Breast epithelium (tissue), 4 donors: ENCODE results near the gene BIK. TPM values are rescaled to one million over a fixed set of nuclear protein-coding genes. Genes with fewer than 3 reads are reported as not detected.

ENCODE experiments used
- DNase-seq, 2 donors: peaks; one replicate each; pipeline ENCODE4 v3.0.0-alpha.2; 2019; ENCODE audit warnings: low spot score in 2 of 2
- H3K27ac ChIP-seq, 2 donors: fragments of 200-600 bp; sonication (generic) in 1 of 2; one replicate each; pipeline ENCODE4 v1.5.1; 2016 to 2019; ENCODE audit warnings: mild to moderate bottlenecking in 1 of 2
- H3K27me3 ChIP-seq, 2 donors: fragments of 200-600 bp; sonication (generic) in 1 of 2; one replicate each; pipeline versions ENCODE4 v1.5.1 to v1.6.0; 2017 to 2019; ENCODE audit warnings: control low read depth in 1 of 2, mild to moderate bottlenecking in 1 of 2
- H3K36me3 ChIP-seq: fragments of 200-600 bp; one replicate; pipeline ENCODE4 v1.5.1; 2019
- H3K4me1 ChIP-seq, 2 donors: fragments of 200-600 bp; sonication (generic); one replicate each; pipeline ENCODE4 v1.5.1; 2016 to 2019; ENCODE audit warnings: control low read depth in 1 of 2
- H3K4me3 ChIP-seq, 3 donors: fragments of 200-600 bp; sonication (generic); 1 replicate in 2 of 3; 2 replicates in 1 of 3; pipeline ENCODE4 v1.5.1; 2016 to 2019; ENCODE audit warnings: mild to moderate bottlenecking in 3 of 3, moderate library complexity in 2 of 3
- H3K9me3 ChIP-seq, 2 donors: fragments of 200-600 bp; sonication (generic) in 1 of 2; one replicate each; pipeline ENCODE4 v1.5.1; 2016 to 2019; ENCODE audit warnings: control low read depth in 1 of 2
- CTCF ChIP-seq, 3 donors: fragments of 450-650 bp; IDR thresholded peaks; one replicate each; pipeline ENCODE4 v1.5.1; 2016 to 2017; ENCODE audit warnings: antibody characterized with exemption in 3 of 3, mild to moderate bottlenecking in 3 of 3, moderate library complexity in 3 of 3
- POLR2A ChIP-seq: fragments of 450-650 bp; IDR thresholded peaks from one replicate; pipeline ENCODE4 v1.6.1; 2016; ENCODE audit warnings: antibody characterized with exemption, mild to moderate bottlenecking, moderate library complexity
- POLR2AphosphoS5 ChIP-seq, 3 donors: sonication (generic); formaldehyde crosslinking; IDR thresholded peaks; one replicate each; pipeline ENCODE4 v1.6.1; 2017; ENCODE audit warnings: antibody characterized with exemption in 3 of 3
- intact Hi-C: fragments of 100-400 bp; cut with DNase I; formaldehyde crosslinking; loops from one replicate; pipeline ENCODE4 v1.15.1; 2023; ENCODE audit warnings: low total_unique reads
- total RNA-seq, 3 donors: library from RNA; depleted of rRNA; stranded (reverse); fragments of >200 nt; gene quantifications; one replicate each; pipeline ENCODE4 v1.1.0, GENCODE V29; 2016

Gene BIK
- total RNA-seq, 3 donors from 2014 or later: 22.6 to 25.0 TPM; not detected in 1

GRCh38 chr22:43088627-43088983, 21.9 kb upstream of the BIK start:
- Histone ChIP-seq H3K4me1 (no peaks in the 10 kb centered on the region), H3K4me3 (peak overlapping the region; percentile 58 to 82 (median 77)), H3K36me3 (no peaks in the 10 kb centered on the region), H3K9me3 (no peaks in the 10 kb centered on the region), H3K27me3 (no peaks in the 10 kb centered on the region), H3K27ac (peak overlapping the region in 1 of 2 donors; percentile 48)
- DNase-seq: no peak
- TF ChIP-seq POLR2A: no peak
- TF ChIP-seq POLR2AphosphoS5 (IDR thresholded peaks at IDR 0.05): no peak
- TF ChIP-seq CTCF (IDR thresholded peaks at IDR 0.05): no peak
- intact Hi-C loops: no loop called here

- TF ChIP-seq CTCF (IDR thresholded peaks at IDR 0.05): no peak
- TF ChIP-seq POLR2AphosphoS5 (IDR thresholded peaks at IDR 0.05): no peak
- TF ChIP-seq POLR2A: no peak
- H3K4me1 ChIP-seq: no peaks in the 10 kb centered on the region
- no peaks in the 10 kb centered on the region for H3K9me3 ChIP-seq
- H3K36me3 ChIP-seq: no peaks in the 10 kb centered on the region
- H3K27ac ChIP-seq: peak within 1 kb of the TSS; percentile 48 to 68
- no peaks in the 10 kb centered on the region for H3K27me3 ChIP-seq
- peak within 1 kb of the TSS; percentile 58 to 82 (median 77) for H3K4me3 ChIP-seq
- intact Hi-C loops: no loop called here
- peak; percentile 69 to 77 for DNase-seq
Measured at GRCh38 chr22:43088984-43089717, 21.4 kb upstream of the BIK start, which contains the start of gene TTLL1. Gene TTLL1, minus strand, starts transcription at chr22:43089391. Its CDS starts 13,805 bp downstream, at chr22:43075586.

- no peak for TF ChIP-seq POLR2A
- no peak for TF ChIP-seq POLR2AphosphoS5 (IDR thresholded peaks at IDR 0.05)
- TF ChIP-seq CTCF (IDR thresholded peaks at IDR 0.05): peak in 2 of 3 donors; percentile 25 to 27
- H3K27me3 ChIP-seq: no peaks in the 10 kb centered on the region
- H3K4me3 ChIP-seq: no peak overlapping the region
- DNase-seq: peak in 1 of 2 donors; percentile 41
- no peaks in the 10 kb centered on the region for H3K36me3 ChIP-seq
- H3K4me1 ChIP-seq: no peaks in the 10 kb centered on the region
- no peaks in the 10 kb centered on the region for H3K9me3 ChIP-seq
- H3K27ac ChIP-seq: no peak overlapping the region
- intact Hi-C loops: no loop called here
Measured at GRCh38 chr22:43090130-43090789, 20.3 kb upstream of the BIK start.

GRCh38 chr22:43092085-43092484, 18.5 kb upstream of the BIK start:
- Histone ChIP-seq H3K4me3 (no peak overlapping the region), H3K36me3 (no peaks in the 10 kb centered on the region), H3K9me3 (peaks cover 5 to 9% of the 10 kb centered on the region in 2 donors), H3K4me1 (no peaks in the 10 kb centered on the region), H3K27me3 (no peaks in the 10 kb centered on the region), H3K27ac (no peak overlapping the region)
- TF ChIP-seq POLR2AphosphoS5 (IDR thresholded peaks at IDR 0.05) (no peak), CTCF (IDR thresholded peaks at IDR 0.05) (no peak), POLR2A (no peak)
- no peak for DNase-seq
- intact Hi-C loops: no loop called here

GRCh38 chr22:43094085-43094484, 16.5 kb upstream of the BIK start:
- intact Hi-C loops: no loop called here

More at GRCh38 chr22:43094085-43094484, 16.5 kb upstream of the BIK start:
- no peaks in the 10 kb centered on the region for H3K27me3 ChIP-seq
- no peak for DNase-seq
- H3K4me1 ChIP-seq: no peaks in the 10 kb centered on the region
- H3K36me3 ChIP-seq: no peaks in the 10 kb centered on the region
- no peak for TF ChIP-seq POLR2A
- H3K27ac ChIP-seq: no peak overlapping the region
- no peak overlapping the region for H3K4me3 ChIP-seq
- peaks cover 5 to 11% of the 10 kb centered on the region in 2 donors for H3K9me3 ChIP-seq
